Right atrium auricular region (tissue), 2 donors: ENCODE measurements around the gene TMEM123. TPM values are rescaled to one million over a fixed set of nuclear protein-coding genes. Genes with fewer than 3 reads are reported as not detected.

Experiments used
- DNase-seq: peaks from one replicate; pipeline ENCODE4 v3.0.0-alpha.2; 2019; ENCODE audit warnings: low spot score
- H3K27ac ChIP-seq, 2 donors: fragments of 200-600 bp; sonication (generic); 1 replicate in 1 of 2; 2 replicates in 1 of 2; pipeline ENCODE4 v1.5.1; 2016 to 2019
- H3K27me3 ChIP-seq, 2 donors: fragments of 200-600 bp; sonication (generic); one replicate each; pipeline versions ENCODE4 v1.5.1 to v1.6.0; 2017 to 2019
- H3K36me3 ChIP-seq: fragments of 200-600 bp; sonication (generic); one replicate; pipeline ENCODE4 v1.5.1; 2016
- H3K4me1 ChIP-seq, 2 donors: fragments of 200-600 bp; sonication (generic); one replicate each; pipeline versions ENCODE4 v1.5.1 to v1.6.0; 2017 to 2019
- H3K4me3 ChIP-seq, 2 donors: fragments of 200-600 bp; sonication (generic); 1 replicate in 1 of 2; 2 replicates in 1 of 2; pipeline ENCODE4 v1.5.1; 2017 to 2019; ENCODE audit warnings: mild to moderate bottlenecking in 1 of 2, moderate library complexity in 1 of 2
- H3K9me3 ChIP-seq, 2 donors: fragments of 200-600 bp; sonication (generic); one replicate each; pipeline ENCODE4 v1.5.1; 2019
- CTCF ChIP-seq, 2 donors: fragments of 200-600 bp; sonication (generic); IDR thresholded peaks; one replicate each; pipeline ENCODE4 v1.5.1; 2019; ENCODE audit warnings: antibody characterized with exemption in 2 of 2
- total RNA-seq, 2 donors: library from RNA; depleted of rRNA; stranded (reverse); fragments of >200 nt; gene quantifications; one replicate each; pipeline ENCODE4 v1.1.0, GENCODE V29; 2016

TMEM123 gene
- total RNA-seq, 2 donors from 2014 or later, result 72.8 to 80.7 TPM

- Histone ChIP-seq H3K36me3 (no peaks in the 10 kb centered on the region), H3K27ac (no peak overlapping the region), H3K4me1 (peaks cover 0 to 28% of the 10 kb centered on the region in 2 donors), H3K4me3 (no peak overlapping the region), H3K9me3 (no peaks in the 10 kb centered on the region), H3K27me3 (no peaks in the 10 kb centered on the region)
- no peak for TF ChIP-seq CTCF (IDR thresholded peaks at IDR 0.05)
- no peak for DNase-seq
Measured at GRCh38 chr11:102429691-102430090, 22.9 kb downstream of the TMEM123 start.

- Histone ChIP-seq H3K36me3 (no peaks in the 10 kb centered on the region), H3K4me1 (peaks cover 0 to 28% of the 10 kb centered on the region in 2 donors), H3K9me3 (no peaks in the 10 kb centered on the region), H3K4me3 (no peak overlapping the region), H3K27me3 (no peaks in the 10 kb centered on the region), H3K27ac (no peak overlapping the region)
- TF ChIP-seq CTCF (IDR thresholded peaks at IDR 0.05), result no peak
- no peak for DNase-seq
Measured at GRCh38 chr11:102429226-102429625, 23.3 kb downstream of the TMEM123 start.

GRCh38 chr11:102428696-102429095 lies 23.9 kb downstream of the TMEM123 start:
- H3K4me3 ChIP-seq, result no peak overlapping the region
- peaks cover 0 to 28% of the 10 kb centered on the region in 2 donors for H3K4me1 ChIP-seq
- H3K9me3 ChIP-seq, result no peaks in the 10 kb centered on the region
- no peaks in the 10 kb centered on the region for H3K27me3 ChIP-seq
- no peak for TF ChIP-seq CTCF (IDR thresholded peaks at IDR 0.05)
- H3K36me3 ChIP-seq, result no peaks in the 10 kb centered on the region
- no peak for DNase-seq
- no peak overlapping the region for H3K27ac ChIP-seq

GRCh38 chr11:102427068-102427467 lies 25.5 kb downstream of the TMEM123 start:
- no peak for DNase-seq
- H3K9me3 ChIP-seq, result no peaks in the 10 kb centered on the region
- no peak overlapping the region for H3K27ac ChIP-seq
- H3K36me3 ChIP-seq, result no peaks in the 10 kb centered on the region
- no peak for TF ChIP-seq CTCF (IDR thresholded peaks at IDR 0.05)
- no peak overlapping the region for H3K4me3 ChIP-seq
- H3K4me1 ChIP-seq, result peaks cover 0 to 28% of the 10 kb centered on the region in 2 donors
- no peaks in the 10 kb centered on the region for H3K27me3 ChIP-seq

- Histone ChIP-seq H3K27me3 (no peaks in the 10 kb centered on the region), H3K4me1 (peaks cover 0 to 28% of the 10 kb centered on the region in 2 donors)
- no peak for TF ChIP-seq CTCF (IDR thresholded peaks at IDR 0.05)
Measured at GRCh38 chr11:102426570-102426969, 26.0 kb downstream of the TMEM123 start.

GRCh38 chr11:102426000-102426399 lies 26.6 kb downstream of the TMEM123 start:
- no peak for DNase-seq
- no peak overlapping the region for H3K4me3 ChIP-seq
- H3K4me1 ChIP-seq, result peaks cover 0 to 25% of the 10 kb centered on the region in 2 donors
- H3K27me3 ChIP-seq, result no peaks in the 10 kb centered on the region
- TF ChIP-seq CTCF (IDR thresholded peaks at IDR 0.05), result no peak
- no peaks in the 10 kb centered on the region for H3K36me3 ChIP-seq
- no peak overlapping the region for H3K27ac ChIP-seq
- H3K9me3 ChIP-seq, result no peaks in the 10 kb centered on the region

More at GRCh38 chr11:102426570-102426969, 26.0 kb downstream of the TMEM123 start:
- H3K27ac ChIP-seq, result no peak overlapping the region
- DNase-seq, result no peak
- H3K4me3 ChIP-seq, result no peak overlapping the region
- no peaks in the 10 kb centered on the region for H3K36me3 ChIP-seq
- H3K9me3 ChIP-seq, result no peaks in the 10 kb centered on the region
